Fibroblast of skin of right quadriceps (primary cell): ENCODE data around the gene FHOD3.

Source experiments
- DNase-seq: peaks from one replicate; pipeline ENCODE4 v3.0.0-alpha.2; 2013

The FHOD3 gene

DNA sequence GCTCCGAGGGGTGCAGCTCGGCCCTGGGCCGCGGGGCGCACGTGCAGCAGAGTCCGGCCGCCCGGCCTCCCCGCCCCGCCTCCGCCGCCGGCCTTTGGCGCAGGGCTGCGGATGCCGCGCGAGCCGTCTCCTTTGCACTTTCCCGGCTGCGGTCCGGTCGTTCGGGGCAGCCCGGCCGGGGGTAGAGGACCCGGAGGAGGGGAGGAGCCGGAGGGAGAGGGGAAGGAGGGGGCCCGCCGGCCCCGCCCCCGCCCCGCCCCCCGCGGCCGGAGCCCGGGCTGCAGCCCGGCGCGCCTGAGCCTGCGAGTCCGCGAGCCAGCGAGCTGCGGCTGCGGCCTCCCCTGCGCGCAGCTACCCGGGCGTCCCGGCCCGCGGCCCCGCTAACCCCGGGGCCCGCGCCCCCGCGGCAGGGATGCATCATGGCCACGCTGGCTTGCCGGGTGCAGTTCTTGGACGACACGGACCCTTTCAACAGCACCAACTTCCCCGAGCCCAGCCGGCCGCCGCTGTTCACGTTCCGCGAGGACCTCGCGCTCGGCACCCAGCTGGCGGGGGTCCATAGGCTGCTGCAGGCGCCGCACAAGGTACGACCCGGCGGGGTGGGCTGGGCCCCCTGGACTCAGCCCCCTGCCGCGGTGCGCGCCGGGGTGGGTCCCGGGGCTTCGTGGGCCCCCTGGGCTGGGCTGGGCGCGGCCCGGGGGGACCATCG, at the start of gene FHOD3:
TSS of gene FHOD3 (plus strand) at position 297 of the 709 bp plus-strand sequence. CDS start at position 420, 123 bp downstream.
- DNase-seq: peak; percentile 48

DNA sequence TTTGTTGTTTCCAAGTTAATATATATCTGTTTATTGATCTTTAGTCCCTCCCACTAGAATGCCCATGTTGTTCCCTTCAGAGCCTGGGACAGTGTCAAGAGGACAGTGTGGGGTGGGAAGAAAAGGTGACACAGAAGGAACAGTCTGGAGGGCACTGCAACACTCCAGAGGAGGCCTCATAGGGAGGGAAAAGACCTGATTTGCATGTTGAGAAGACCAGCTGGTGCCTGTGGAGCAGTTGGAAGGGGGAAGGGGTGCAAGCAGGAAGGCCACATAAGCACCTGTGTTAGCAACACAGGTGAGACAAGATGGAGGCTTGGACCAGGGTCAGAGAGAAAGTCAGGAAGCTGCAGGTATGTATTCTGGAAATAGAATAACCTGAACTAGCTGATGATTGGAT, 48.1 kb upstream of the FHOD3 start:
- DNase-seq: no peak

DNA sequence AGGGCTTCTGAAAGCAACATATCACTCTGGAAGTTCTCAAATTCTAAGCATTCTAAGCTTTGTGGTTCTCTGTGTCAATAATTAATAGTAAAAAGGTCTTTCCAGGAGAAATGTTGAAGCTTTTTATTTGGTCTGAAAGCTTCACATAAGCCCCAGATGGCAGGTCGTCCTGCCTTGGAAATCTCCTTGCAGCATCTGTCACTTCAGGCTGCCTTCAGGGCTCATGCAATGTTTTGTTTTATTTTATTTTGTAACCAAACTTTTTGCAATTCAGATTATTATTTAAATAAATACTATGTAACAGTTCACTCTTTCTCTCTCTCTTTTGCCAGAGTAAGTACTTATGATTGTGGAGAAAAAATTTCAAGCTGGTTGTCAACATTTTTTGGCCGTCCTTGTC, 46.7 kb upstream of the FHOD3 start:
- DNase-seq: no peak

DNA sequence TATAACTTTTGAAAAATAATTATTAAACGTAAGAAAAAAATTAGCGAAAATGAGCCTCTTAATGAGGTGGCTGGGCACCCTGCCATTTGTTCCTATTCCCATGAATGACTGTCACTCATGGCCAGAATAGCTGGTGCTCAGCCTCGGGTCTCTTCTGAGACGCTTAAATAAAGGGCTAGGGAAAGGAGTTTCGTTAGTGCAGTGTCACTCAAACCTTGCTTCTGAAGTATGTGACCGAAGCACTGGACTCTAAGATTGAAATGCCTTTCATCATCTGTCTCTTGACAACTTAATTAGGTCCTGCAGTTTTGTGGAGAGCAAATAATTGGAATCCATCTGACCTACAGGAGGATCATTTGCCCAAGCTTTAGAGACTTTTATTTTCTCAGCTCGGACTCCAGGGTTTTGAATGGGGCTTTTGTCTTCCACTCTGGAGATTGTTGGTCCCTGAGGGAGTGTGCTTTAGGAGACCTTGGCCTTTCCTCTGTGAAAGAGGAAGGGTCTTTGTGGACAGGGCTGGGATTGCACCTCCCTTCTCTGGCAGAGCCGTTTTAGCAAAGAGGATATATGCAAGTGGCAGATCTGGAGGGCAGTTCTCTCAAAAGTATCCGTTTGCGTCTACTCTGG, 42.3 kb upstream of the FHOD3 start:
- no peak for DNase-seq

DNA sequence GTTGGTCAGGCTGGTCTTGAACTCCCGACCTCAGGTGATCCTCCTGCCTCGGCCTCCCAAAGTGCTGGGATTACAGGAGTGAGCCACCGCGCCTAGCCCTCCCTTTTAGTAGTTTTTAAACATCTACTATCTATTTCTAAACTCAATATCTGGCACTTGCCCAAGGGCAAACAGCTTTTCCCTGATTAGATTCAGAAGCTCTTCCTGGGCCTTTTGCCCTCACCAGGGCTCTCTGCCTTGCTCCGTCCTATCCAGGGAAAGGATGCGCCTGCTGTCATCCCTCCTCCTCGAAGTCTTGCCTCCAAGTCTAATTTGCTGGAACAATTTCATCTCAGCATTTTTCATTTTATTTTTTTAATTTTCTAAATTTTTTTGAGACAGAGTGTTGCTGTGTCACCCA, 41.4 kb upstream of the FHOD3 start:
- DNase-seq: no peak

DNA sequence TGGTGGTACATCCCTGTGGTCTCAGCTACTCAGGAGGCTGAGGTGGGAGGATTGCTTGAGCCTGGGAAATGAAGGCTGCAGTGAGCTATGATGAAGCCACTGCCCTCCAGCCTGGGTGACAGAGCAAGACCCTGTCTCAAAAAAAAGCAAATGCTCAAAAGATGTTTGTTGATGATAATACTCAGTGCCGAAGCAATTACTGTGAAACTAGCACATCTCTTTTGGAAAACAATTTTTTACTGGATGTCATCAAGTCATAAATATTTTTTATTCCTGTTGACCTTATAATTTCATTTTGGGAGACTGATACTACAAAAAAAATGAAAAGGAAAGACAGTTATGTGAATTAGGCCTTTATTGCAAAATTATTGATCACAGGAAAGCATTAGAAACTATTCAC, 34.5 kb upstream of the FHOD3 start:
- DNase-seq: no peak

DNA sequence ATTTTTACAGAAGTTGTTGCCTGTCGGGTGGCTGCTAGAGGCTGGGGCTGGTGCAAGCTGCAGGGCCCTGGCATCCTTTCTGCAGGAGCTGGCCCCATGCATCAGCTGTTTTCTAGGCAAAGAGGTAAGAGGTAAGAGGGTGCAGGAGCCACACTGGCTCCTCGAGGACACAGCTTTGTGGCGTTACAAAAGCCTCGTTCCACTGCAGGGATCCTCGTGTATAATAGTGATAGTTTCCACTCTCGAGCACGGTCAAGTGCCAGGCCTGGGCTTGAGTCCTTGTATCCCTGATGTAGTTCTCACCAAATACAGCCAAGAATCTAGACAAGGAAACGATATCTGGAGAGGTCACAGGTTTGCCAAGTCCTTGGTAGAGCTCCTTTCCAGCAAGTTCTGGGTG, 33.2 kb upstream of the FHOD3 start:
- no peak for DNase-seq

DNA sequence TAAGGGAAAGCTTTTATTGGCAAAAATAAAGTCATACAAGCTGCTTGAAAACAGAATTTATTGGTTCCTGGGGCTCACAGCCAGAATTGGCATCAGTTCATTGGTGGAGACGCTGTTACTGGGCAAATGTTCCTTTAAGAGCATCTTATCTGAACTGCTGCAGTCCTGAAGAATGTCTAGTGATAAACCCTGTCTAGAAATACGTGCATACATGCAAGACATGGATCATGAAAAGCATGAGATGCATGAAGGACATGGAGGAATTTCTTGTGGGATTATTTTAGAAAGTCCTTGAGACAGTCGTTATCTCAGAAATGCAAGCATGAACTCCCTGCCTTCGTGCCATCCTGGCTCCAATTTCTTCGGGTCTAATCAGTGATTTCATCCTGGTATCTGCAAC, 32.5 kb upstream of the FHOD3 start:
- DNase-seq: no peak

DNA sequence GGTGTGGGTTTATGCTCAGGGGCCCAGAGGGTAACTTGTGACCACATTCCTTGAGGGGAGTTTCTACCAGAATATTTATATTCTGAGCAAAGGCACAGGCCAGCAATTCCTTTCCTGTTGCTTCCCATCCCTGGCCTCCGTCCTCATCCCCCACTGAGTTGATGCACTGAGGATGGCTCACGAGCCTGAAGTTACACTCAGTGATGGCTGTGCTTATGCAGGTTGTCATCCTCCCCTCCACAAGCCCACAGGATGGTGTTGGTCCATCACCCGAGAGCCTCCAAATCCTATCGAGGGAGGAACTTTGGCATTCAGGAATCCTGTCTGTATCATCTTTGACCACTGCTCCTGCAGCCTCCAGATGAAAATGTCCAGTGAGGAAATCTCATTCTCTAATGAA, 28.4 kb upstream of the FHOD3 start:
- DNase-seq: no peak

DNA sequence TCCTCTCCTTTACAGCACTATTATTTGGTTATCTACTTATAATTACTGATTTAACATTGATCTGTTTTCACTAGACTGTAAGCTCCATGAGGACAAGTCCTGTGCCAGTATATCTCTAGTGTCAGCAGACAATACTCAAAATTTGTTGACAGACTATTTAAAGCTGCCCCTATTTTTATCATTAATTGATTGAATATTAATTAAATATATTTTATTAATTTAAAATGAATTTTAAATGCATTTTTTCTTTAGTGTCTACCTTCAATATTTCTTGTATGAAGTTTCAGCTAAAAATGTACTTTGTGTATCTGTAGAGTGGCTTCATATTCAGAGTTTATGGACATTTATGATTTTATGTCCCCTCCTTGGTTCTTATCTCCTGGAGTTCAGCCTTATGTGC, 26.4 kb upstream of the FHOD3 start:
- DNase-seq: no peak

DNA sequence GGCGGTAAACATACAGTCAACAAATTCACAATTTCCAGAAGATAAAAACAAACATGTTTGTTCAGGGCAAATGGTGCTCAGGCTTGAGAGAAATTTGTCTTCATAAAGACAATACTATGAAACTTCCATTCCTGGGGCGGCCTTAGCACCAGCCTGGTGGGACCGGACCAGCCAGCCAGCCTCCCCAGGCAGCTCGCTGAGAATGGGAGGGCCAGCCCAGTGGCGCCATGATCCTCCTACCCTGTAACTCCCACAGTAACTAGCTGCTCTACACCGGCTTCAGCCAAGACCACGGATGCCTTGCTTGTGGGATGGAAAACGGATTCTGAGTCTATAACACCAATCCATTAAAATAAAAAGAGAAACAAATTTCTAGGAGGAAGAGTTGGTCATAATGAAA, 24.2 kb upstream of the FHOD3 start:
- DNase-seq: no peak

DNA sequence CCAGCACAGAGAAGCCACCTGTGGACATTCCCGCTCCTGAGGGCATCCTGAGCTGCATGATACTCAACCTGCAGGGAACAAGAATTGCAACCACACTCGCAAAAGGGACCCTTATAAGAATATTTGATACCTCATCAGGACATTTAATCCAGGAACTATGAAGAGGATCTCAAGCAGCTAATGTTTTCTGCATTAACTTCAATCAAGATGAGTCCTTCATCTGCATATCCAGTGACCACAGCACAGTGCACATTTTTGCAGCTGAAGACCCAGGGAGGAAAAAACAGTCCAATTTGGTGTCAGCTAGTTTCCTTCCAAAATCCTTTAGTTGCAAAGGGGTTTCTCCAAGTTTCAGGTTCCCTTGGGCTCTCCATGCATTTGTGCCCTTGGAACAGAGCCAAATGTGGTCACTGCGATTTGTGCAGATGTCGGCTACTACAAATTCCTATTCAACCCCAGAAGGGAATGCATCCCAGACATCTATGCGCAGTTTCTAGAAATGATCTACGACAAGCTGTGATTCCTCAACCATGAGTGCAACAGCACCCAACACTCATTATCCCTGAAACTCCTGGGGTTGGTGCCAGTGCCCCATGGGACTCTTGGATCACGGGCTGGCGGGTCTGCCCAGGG, 23.3 kb upstream of the FHOD3 start:
- no peak for DNase-seq

DNA sequence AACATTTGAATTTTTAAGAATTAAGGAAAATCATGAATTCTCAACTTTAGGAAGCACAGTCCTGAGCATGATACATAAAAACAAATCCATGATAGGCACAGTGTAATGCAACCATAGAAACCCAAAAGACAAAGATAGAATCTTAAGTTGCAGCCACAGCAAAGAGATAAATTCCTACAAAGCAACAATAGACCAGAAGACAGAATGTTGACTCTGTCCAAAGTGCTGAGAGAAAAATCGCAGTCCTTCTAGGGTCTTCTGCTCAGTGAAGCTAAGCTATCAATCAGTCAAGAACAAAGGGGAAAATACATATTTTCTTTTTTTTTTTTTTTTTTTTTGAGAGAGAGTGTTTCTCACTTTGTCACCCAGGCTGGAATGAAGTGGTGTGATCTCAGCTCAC, 22.0 kb upstream of the FHOD3 start:
- no peak for DNase-seq

DNA sequence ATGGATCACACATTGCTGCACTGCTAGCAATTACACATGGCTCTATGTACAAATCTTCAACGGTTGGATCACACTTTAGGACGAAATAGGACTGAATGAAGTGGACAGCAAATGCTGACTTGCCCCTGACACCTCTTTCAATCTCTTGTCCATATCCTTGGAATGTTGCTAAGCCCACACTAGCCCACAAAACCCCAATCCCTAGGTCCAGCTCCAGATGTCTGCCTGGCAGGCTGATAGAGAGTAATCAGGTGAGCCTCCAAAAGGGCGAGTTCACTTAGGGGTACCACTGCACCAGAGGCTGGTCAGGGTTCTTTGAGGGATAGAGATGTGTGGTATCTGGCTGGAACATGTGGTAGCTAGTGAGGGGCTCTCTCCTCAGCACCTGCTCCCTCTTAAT, 18.5 kb upstream of the FHOD3 start:
- DNase-seq: no peak

DNA sequence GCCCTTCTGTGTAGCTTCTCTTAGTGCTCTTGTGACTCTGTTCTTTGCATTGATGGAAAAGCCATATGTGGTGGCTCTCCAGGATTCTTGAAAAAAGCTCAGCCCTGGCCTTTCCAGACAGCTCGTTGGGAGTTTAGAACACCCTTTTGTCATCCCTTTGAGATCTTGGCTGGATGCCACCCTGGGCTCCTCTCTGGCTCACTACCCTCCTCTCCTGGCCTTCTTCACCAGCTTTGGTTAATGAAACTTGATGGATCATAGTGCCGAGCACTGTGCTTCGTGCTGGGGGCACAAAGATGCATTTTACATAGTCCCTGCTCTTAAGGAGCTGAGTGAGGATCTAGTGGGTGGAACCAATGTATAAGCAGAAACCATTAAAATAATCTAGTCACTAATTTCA, 15.6 kb upstream of the FHOD3 start:
- DNase-seq: no peak

DNA sequence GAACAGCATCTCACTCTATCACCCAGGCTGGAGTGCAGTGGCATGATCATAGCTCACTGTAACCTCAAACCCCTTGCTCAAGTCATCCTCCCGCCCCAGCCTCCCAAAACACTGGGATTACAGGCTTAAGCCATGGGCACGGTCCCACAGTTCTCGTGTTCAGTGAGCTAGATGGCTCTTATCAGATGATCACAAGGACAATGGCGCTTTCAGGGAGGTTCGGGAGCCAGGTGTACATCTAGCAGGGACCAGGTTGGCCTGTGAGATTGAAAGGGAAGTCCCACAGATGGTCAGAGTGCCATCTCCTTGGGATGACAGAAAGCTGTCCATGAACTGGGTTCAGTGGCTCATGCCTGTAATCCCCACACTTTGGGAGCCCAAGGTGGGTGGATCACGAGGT, 14.1 kb upstream of the FHOD3 start:
- DNase-seq: no peak

DNA sequence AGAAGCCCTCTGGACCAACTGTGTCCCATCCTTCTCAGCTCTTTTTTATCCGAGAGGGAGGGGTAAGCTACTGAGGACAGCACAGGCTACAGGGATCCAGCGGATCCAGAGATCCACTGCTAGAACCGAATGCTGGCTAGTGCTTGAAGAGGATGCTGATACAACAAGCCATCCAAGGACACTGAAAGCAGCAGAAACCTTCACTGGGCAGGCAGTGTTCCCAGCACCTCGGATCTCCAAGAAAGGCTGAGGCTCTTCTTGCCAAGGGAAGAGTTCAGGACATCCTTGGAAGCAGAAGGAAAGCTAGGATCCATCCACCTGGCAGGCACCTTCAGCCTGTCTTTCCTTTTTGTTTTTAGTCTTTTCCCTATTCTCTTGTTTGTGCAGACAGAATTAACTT, 13.2 kb upstream of the FHOD3 start:
- no peak for DNase-seq

DNA sequence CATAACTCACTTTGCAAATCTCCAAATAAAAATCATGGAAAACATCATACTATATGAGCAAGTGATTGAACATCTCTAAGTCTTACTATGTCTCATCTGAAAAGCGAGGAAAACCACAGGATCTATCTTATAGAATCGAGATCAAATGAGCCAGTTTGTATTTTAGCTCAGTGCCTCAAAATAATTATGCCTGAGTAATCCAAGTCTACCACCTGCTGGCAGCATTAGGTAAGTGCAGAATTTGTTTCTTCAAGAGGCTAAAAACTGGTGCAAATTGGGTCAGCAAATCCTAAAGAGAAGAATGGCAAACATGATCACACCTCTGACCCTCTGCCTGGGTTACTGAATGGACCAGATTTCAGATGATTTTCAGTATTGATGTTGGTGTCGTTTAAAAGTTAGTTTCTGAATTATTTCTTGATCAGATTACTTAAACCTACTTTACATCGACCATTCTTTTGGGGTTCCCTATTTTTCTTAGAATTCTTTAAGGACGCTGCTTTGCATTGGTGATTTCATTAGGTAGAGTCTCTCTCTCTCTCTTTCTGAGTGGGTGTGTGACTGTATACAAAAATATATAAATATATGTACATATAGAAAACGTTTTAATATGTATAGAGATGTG, 12.7 kb upstream of the FHOD3 start:
- peak; percentile 64 for DNase-seq

DNA sequence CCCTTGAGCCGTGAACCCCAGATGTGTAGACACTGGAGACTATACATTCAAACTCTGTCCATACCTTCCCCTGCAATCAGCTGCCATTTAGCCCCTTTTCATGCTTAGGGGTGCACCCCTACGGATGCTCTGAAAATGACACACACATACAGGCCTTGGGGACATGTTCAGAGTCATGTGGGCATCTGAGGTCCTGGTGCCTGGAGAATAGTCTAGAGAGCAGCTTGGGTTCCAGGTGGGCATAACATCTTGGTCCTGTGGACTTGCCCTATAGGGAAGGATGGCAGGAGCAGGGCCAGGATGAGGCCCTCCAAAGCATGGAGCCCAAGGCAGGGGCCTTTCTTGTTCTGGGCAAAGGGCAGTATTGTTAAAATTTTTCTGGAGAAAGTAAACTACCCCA, 9.9 kb upstream of the FHOD3 start:
- DNase-seq: no peak

DNA sequence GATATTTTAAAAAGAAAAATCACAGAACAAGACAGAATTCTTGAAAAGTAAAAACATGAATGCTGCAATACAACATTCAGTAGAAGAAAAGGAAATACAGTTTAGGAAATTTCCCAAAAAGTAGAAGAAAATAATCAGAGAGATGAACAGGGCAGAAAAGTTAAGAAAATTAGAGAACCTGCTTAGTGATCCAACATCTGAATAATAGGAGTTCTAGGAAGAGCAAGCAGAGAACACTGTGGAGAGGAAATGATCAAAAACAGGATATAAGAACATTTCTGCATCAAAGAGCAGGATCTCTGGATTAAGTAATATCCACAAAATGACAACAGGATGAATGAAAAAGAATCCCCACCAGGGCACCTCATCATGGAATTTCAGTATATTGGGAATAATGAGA, 8.8 kb upstream of the FHOD3 start:
- no peak for DNase-seq

DNA sequence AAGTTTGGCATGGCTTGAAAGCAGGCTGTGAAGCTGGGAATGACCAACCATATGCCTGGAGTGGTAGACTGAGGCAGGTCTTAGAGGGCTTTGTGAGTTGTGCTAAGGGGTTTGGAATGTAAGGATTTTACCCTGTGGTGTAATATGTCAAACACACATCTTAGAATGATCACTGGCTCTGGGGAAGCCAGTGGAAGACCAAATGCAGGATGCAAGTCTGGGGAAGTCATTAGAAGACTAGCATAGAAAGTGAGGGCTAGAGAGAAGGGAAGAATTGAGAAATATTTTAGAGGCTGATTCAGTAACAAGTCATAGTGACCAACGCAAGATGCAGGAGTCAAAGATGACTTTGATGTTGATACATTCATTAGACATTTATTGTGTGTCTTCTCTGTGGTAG, 3.5 kb upstream of the FHOD3 start:
- DNase-seq: peak; percentile 63

DNA sequence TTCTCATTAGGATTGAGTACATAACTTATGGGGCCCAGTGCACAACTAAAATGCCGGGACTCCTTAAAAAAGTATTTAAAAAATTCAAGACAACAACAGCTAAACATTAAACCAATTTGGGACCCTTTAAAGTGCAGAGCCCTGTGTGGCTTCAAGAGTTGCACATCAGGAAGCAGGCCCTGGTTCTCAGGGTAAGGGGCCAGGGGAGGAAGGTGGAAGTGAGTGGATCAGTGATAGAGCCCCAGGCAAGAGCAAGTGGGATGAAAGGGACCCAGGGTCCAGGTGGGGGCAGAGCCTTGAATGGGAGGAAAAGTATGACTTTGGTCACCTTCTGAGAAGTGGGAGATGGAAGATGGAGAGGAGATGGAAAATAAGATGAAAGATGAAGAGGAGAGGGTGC, 2.3 kb upstream of the FHOD3 start:
- DNase-seq: no peak

DNA sequence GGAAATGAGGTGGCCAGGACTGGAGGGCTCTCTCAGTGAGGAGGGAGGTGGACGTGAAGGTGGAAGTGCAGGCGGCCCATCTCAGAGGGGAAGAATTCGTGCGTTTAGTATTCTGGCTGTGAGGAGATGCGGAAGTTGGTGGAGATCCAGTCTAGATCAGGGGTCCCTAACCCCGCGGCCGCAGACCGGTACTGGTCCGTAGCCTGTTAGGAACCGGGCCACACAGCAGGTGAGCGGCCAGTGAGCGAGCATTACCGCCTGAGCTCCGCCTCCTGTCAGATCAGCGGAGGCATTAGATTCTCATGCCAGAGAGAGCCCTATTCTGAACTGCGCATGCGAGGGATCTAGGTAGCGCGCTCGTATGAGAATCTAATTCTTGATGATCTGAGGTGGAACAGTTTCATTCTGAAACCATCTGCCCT, 1.6 kb upstream of the FHOD3 start:
- DNase-seq: no peak
